Ovary (tissue), 3 donors: ENCODE results near the gene EML1.

Experiments
- EP300 ChIP-seq: sonication (generic); formaldehyde crosslinking; IDR thresholded peaks from one replicate; pipeline ENCODE4 v1.6.1; 2017; ENCODE audit warnings: antibody characterized with exemption
- POLR2A ChIP-seq: fragments of 450-650 bp; IDR thresholded peaks from one replicate; pipeline ENCODE4 v1.6.1; 2017; ENCODE audit warnings: antibody characterized with exemption, mild to moderate bottlenecking, moderate library complexity
- TF ChIP-seq, protein P1 (sequence below), 3 donors: fragments of 450-650 bp in 2 of 3; fragments of 200-600 bp in 1 of 3; IDR thresholded peaks; one replicate each; pipeline versions ENCODE4 v1.5.1 to v1.8.0; 2016 to 2022; ENCODE audit warnings: antibody characterized with exemption in 3 of 3, mild to moderate bottlenecking in 1 of 3
- donor health status: DM: no; HTN: no; CAD: no.

DNA sequence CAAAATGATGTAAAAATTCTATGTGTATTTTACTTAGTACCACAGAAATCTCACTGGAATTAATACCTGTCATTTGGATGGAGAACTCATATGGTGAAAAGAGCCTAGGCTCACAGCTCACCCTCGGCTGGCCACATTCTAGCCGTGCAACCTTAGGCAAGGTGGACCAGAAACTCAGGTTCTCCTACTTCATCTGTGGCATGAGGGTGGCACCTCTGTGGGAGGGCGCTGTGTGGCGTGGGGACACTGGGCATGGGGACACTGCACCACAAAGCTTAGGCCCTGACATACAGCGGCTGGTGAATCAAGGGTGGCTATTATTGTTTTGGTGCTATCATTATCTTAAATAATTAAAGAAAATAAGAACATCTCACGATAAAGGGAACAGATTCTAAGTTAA lies 47.1 kb downstream of the EML1 start:
- TF ChIP-seq POLR2A (no peak), EP300 (no peak)
- TF ChIP-seq, protein P1, sequence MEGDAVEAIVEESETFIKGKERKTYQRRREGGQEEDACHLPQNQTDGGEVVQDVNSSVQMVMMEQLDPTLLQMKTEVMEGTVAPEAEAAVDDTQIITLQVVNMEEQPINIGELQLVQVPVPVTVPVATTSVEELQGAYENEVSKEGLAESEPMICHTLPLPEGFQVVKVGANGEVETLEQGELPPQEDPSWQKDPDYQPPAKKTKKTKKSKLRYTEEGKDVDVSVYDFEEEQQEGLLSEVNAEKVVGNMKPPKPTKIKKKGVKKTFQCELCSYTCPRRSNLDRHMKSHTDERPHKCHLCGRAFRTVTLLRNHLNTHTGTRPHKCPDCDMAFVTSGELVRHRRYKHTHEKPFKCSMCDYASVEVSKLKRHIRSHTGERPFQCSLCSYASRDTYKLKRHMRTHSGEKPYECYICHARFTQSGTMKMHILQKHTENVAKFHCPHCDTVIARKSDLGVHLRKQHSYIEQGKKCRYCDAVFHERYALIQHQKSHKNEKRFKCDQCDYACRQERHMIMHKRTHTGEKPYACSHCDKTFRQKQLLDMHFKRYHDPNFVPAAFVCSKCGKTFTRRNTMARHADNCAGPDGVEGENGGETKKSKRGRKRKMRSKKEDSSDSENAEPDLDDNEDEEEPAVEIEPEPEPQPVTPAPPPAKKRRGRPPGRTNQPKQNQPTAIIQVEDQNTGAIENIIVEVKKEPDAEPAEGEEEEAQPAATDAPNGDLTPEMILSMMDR (IDR thresholded peaks at IDR 0.05) = no peak
